Activated CD4-positive, alpha-beta T cell treated with anti-CD3 and anti-CD28 coated beads for 48 hours (primary cell): ENCODE measurements around the gene PPP1R12A.

ENCODE experiments used
- DNase-seq: peaks from one replicate; pipeline ENCODE4 v3.0.0-alpha.2; 2020

PPP1R12A gene

GRCh38 chr12:79935624-79936345 is 888 bp upstream of the PPP1R12A start:
- no peak for DNase-seq

DNA sequence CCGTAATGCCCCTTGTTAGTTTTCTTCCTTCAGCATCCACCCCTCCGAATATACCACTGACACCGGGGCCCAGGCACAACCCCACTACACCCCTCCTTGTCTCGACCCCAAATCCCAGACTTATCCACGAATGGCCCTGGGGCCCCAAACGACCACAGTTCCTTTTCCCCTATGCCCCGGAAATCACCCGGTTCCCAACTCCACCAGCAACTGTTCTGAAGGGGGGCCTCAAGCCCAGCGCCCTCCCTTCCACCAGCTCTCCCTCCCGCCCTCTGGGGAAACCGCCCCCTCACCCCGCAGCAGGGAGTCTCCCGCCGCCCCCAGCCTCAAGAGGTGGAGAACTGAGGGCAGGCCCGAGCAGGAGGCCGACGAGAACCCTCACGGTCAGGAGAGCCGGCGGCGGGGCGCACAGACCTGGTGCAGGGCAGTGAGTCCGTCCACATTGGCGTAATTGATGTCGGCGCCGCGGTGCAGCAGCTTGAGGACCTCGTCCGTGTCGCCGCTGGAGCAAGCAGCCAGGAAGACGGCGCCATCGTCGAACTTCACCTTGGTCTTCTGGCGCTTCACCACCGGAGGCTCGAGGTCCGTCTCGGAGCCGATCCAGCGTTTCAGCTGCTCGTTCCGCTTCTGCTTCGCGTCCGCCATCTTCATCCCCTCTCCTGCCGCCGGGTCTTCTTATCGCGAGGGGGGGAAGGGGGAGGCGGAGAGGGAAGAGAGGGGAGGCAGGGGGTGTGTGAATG is 446 bp downstream of the PPP1R12A start:
- peak; percentile 61 for DNase-seq

DNA sequence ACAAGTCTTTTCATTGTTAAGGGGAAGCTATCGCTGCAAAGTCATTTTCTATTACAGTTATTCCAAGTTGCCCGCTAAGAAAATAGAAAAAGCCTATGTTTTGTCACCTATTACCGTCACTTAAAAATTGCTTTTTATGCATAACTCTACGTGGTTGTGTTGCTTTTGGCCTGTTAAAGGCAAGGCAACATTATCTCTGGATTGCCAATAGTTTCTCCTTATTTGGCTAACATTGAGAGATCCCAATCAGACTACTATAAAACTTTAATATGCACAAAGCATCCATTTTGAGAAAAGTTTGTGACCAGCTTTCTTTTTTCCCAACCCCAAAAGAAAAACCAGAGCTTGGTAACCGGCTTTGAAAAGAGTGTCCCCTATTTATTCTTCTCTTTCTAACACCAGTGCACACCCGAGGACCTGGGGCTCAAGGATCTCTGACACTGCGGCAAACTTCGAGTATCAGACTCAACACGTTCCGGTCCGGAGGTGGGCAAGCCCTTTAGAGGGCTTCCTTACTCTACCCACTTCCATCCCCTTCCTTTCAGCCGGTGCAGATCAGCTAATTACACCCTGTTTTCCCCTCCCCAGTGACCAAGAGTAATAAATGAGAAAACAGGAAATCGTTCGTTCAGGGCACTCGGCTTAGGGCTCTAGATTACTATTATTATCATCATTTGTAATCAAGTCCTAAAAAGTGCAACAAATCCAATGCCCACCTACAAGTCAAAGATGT is 1.2 kb downstream of the PPP1R12A start:
- DNase-seq = no peak

GRCh38 chr12:79933043-79933442 is 1.9 kb downstream of the PPP1R12A start:
- DNase-seq = no peak

DNA sequence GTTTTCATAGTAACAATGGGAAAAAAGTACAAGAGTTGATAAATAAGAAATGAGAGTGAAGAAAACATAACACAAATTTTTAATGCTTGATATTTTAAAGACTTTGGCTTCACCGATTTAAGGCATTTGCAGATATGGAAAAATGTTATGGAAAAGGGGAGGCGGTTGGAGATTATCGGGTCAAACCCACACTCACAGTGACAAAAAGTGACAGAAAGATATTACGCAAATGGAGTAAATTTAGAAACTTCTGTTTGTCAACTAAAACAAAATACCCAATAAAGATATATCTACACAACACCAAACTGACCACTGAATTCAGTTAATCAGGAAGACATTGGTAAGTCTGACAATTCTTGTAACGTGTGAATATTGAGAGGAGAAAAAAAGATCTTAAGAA is 2.5 kb downstream of the PPP1R12A start:
- DNase-seq = no peak

DNA sequence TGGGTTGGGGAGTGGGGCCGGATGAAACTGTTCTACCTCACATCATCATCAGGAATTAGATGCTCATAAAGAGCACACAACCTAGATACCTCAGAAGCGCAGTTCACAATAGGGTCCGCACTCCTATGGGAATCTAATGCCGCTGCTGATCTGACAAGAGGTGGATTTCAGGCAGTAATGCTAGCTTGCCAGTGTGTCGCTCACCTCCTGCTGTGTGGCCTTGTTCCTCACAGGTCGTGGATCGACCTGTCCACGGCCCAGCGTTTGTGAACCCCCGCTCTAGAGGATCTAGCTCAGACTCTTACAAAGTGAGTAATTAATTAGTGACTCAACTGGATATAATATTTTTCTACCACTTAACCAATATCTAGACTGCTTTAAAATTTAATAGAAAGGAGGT is 5.8 kb downstream of the PPP1R12A start:
- DNase-seq = no peak

DNA sequence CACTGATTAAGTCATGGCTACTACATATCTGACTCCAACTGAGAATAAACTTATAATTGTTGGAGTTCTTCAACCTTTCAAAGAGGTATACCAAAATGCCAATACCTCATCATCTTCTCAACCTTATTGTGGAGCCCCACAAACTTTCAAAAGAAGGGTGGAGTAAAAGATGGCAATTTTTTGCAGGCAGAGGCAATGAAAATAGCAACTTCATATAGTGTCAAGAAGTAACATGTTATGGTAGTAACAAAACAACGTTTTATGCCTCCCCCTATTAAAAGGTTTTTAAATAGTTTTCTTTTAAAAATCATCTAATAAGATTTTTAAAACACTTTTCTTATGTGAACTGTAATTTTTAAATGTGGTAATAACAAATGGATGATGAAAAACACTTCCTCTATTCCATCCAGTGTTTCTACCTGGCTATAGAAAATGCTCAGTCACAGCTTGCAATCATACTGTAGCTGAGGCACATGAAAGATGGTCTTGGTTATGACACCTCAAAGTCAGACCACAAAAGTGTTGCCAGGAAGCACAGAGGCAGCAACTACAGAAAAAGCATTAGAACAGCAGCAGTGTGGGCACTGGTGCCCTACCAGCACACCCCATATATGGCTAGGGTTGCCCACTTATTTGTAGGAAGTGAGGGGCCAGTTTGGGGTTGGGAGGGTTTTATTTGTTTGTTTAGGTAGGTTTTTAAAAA is 7.0 kb downstream of the PPP1R12A start:
- peak; percentile 46 for DNase-seq

DNA sequence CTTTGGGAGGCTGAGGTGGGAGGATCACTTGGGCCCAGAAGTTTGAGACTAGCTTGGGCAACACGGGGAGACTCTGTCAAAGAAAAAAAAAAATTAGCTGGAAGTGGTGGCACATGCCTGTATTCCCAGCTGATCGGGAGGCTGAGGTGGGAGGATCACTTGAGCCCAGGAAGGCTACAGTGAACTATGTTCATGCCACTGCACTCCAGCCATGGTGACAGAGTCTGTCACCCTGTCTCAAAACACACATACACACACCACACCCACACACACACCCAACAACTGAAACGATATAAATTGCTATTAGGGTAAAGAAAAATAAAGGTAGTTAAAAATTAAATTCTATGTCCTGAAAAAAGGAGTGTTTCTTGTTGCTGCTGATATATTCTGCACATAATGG is 7.9 kb downstream of the PPP1R12A start:
- DNase-seq = no peak

GRCh38 chr12:79925492-79925891 is 9.4 kb downstream of the PPP1R12A start:
- no peak for DNase-seq

DNA sequence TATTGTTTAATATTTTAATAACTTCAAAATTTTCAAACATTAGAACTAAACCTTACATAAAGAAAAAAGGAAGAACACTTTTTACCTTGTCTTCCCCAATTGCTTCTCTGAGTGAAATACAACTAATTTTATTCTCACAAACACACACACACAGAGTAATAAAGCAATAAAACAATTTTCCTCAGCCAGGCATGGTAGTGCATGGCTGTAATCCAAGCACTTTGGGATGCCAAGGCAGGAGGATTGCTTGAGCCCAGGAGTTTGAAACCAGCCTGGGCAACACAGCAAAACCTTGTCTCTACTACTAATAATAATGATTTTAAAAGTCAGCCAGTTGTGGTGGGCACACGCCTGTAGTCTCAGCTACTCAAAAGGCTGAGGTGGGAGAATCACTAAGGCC is 13.1 kb downstream of the PPP1R12A start:
- no peak for DNase-seq

DNA sequence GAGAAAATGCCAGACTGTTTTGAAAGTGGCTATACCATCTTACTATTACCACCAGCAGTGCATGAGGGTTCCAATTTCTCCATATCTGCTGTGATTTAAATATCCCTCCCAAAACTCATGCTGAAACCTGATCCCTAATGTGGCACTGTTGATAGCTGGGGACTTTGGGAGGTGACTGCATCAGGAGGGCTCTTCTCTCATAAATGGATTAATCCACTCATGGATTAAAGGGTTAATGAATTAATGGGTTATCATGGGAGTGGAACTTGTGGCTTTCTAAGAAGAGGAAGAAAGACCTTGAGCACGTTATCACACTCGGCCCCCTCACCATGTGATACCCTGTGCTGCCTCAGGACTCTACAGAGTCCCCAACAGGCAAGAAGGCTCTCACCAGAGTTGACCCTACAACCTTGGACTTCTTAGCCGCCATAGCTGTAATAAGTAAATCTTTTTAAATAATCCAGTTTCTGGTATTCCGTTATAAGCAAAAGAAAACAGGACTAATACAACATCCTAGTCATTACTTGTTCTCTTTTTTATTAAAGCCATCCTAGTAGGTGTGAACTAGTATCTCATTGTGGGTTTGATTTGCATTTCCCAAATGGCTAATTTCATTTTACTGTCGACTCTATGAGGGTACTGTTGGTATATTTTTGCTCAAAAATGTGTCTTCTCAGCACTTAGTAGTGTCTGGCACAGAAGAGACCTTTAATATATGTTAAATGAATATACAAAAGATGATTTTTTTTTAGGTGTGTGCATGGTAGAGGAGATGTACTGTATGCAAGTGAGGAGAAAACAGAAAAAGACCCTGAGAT is 14.3 kb downstream of the PPP1R12A start:
- no peak for DNase-seq

- DNase-seq = no peak
Observed at GRCh38 chr12:79919762-79920161, 15.1 kb downstream of the PPP1R12A start.

DNA sequence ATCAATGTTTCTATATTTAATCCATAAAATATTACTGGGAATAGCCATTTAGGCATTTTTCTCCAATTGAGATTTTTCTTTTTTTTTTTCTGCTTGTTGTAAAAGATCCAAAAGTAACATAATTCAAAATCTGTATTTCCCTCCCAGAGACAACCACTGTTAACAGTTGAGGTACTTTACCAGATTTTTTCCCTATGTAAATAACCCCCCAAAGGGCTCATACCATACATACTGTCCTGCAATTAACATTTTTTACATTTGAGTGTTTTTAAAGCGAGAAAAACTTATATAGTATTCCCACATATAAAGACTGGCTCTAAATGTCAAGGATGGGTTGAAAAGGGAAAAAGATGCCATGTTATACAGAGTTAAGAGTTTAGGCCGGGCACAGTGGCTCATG is 18.1 kb downstream of the PPP1R12A start:
- DNase-seq = no peak

DNA sequence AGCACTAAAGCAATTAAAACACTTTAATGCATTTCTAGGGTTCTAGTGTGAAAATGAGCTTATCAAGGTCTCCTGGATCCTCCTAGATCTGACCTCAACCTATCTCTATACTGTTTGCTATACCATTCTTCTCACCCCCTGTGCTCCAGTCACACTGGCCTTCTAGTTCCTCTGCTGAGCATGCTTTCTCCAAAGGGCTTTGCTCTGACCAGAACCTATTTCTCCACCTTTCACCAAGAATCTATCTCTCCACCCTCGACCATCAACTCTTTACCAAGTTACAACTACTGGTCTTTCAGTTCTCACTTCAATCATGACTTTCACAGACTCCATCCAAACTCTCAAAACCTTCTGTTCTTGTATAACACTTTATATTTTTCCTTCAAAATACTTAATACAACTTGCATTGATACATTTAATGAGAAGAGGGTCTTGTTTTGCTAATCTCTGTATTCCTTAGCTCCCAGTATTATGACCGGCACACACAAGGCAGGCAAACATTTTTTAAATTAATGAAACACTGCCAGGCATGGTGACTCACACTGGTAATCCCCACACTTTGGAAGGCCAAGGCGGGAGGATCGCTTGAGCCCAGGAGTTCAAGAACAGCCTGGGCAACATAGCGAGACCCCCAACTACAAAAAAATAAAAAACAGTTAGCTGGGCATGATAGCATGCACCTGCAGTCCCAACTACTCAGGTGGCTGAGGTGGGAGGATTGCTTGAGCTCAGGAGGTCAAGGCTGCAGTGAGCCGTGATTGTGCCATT is 22.8 kb downstream of the PPP1R12A start:
- DNase-seq = no peak

DNA sequence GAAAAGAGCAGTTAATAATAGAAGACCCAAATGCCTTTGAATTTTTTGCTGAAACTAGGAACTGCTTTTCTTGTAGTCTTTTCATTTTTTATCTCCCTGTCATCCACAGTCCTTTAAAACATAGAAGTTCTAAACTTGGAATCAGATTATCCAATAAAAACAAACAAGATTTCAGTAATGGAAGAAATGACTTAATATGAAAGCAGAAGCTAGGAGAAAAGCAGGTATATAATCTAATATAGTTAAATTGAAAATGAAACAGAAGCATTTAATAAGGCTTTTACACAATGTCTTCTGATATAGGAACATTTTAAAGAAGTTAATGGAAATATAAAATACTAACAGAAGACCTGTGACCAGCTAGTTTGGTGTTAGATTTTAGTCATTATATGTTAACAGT is 26.5 kb downstream of the PPP1R12A start:
- no peak for DNase-seq

DNA sequence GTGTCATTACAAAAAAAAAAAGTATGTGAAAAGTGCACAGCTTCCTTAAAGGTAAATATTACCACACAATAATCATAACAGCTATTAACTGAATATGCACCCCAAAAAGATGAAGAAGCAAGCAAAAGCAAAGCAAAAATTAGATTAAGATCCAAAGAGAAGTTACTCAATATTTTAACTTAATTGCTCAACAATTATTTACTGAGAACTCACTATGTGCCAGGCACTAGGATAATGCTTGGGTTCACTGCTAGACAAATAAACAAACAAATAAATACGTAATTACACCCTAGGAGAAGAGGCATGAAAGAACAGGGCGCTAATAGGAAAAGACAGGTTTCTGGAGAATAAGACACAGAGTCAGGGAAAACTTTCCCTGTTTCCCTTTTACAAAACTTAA is 33.4 kb downstream of the PPP1R12A start:
- DNase-seq = no peak

DNA sequence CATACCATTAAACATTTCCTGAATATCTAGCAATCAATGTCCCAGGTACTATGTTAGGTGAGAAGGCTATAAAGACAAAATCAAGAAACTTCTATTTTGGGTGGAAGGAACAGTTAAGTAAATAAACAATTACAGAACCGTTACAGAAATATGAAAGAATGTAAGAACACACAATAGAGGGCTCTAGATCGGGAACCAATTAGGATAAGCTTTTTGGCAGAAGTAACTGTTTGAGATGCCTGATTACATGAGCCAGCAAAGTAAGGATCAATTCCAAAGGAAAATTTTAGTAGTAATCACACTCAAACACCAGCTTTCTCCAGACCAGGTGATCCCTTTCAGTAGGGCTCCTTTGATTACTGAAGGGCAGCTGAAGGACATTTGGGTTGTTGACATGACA is 33.9 kb downstream of the PPP1R12A start:
- DNase-seq = no peak

DNA sequence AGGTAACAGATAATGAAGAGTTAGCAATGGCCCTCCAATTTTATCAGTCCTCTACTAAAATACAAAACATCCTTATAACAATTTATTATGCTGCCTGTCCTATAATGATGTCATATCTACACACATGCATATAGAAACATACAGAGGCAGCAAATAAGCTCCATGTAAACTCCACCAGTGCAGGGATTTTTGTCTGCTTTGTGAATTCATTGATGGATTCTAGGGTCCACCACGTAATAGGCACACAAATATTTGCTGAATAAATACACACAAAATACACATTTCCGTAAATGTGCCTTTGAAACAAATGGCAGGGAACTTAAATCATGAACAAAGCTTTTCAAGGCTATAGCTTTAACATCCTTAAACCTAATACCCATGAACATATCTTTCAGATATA is 34.7 kb downstream of the PPP1R12A start:
- no peak for DNase-seq

- DNase-seq = no peak
Observed at GRCh38 chr12:79897617-79898016, 37.3 kb downstream of the PPP1R12A start.

- DNase-seq = no peak
Observed at GRCh38 chr12:79895804-79896203, 39.1 kb downstream of the PPP1R12A start.

GRCh38 chr12:79895071-79895470 is 39.8 kb downstream of the PPP1R12A start:
- no peak for DNase-seq
